Colonic mucosa (tissue), 4 donors: ENCODE results near the gene IP6K3. TPM values are rescaled to one million over a fixed set of nuclear protein-coding genes. Genes with fewer than 3 reads are reported as not detected.
A peak's percentile ranks its signal among the peaks of the same experiment; 100 is the strongest.

Experiments used
- DNase-seq: peaks from one replicate; pipeline ENCODE4 v3.0.0-alpha.2; 2020
- H3K27ac ChIP-seq: fragments of 200-600 bp; one replicate; pipeline ENCODE4 v1.8.0; 2021
- H3K27me3 ChIP-seq: fragments of 200-600 bp; one replicate; pipeline ENCODE4 v1.8.0; 2021
- H3K36me3 ChIP-seq: fragments of 200-600 bp; one replicate; pipeline ENCODE4 v1.8.0; 2021
- H3K4me1 ChIP-seq: fragments of 200-600 bp; one replicate; pipeline ENCODE4 v1.8.0; 2021; ENCODE audit warnings: mild to moderate bottlenecking
- H3K4me3 ChIP-seq: fragments of 200-600 bp; one replicate; pipeline ENCODE4 v1.8.0; 2021
- H3K9ac ChIP-seq, 2 donors: one replicate each; pipeline ENCODE4 v1.7.0; 2013; ENCODE audit warnings: control low read depth in 2 of 2, low read depth in 2 of 2, low read length in 2 of 2
- H3K9me3 ChIP-seq: fragments of 200-600 bp; one replicate; pipeline ENCODE4 v1.8.0; 2021
- CTCF ChIP-seq: fragments of 200-600 bp; IDR thresholded peaks from one replicate; pipeline ENCODE4 v1.8.0; 2022; ENCODE audit warnings: antibody characterized with exemption, mild to moderate bottlenecking
- intact Hi-C: fragments of 100-400 bp; cut with DNase I; formaldehyde crosslinking; loops from one replicate; pipeline ENCODE4 v1.14.1; 2022
- total RNA-seq, 2 donors: library from RNA; stranded (reverse); fragmentation: NEBNext Ultra II Directional in 1 of 2; extraction: Animal tissue kit (Norgen Biotek cat#: 25700) in 1 of 2; gene quantifications; one replicate each; pipeline ENCODE4 v1.2.1, GENCODE V29; 2021
- donor health status: healthy.
- donor health status: DM: no; HTN: no; CAD: no.
- donor health status: DM: no; HTN: no; CAD: no.

IP6K3 gene
- total RNA-seq, 2 donors from 2014 or later, result 0.17 to 0.29 TPM

GRCh38 chr6:33772082-33772830 is 25.6 kb upstream of the IP6K3 start:
- Histone ChIP-seq H3K4me1 (peaks cover 4% of the 10 kb centered on the region), H3K4me3 (no peak overlapping the region), H3K9ac (peak overlapping the region; percentile 8 to 54), H3K27me3 (no peaks in the 10 kb centered on the region), H3K36me3 (peaks cover 28% of the 10 kb centered on the region), H3K9me3 (no peaks in the 10 kb centered on the region), H3K27ac (peak overlapping the region; percentile 19)
- DNase-seq, result no peak
- intact Hi-C loops, result no loop called here
- TF ChIP-seq CTCF, result no peak

GRCh38 chr6:33771146-33772081 is 24.7 kb upstream of the IP6K3 start:
- Histone ChIP-seq H3K36me3 (peaks cover 20% of the 10 kb centered on the region), H3K27me3 (no peaks in the 10 kb centered on the region), H3K27ac (peak overlapping the region; percentile 19), H3K9me3 (no peaks in the 10 kb centered on the region), H3K4me3 (no peak overlapping the region), H3K4me1 (peaks cover 4% of the 10 kb centered on the region), H3K9ac (peak overlapping the region; percentile 24 to 54)
- intact Hi-C loops, result loop anchor here (2.0 kb wide), 1 partner anchor 255 kb away; no protein-coding TSS in a partner anchor
- DNase-seq, result peak; percentile 56
- TF ChIP-seq CTCF, result peak; percentile 98

- H3K9ac ChIP-seq, result peak overlapping the region in 1 of 2 donors; percentile 24
- TF ChIP-seq CTCF, result no peak
- intact Hi-C loops, result loop anchor here (2.0 kb wide), 1 partner anchor 256 kb away; no protein-coding TSS in a partner anchor
- H3K4me1 ChIP-seq, result peaks cover 4% of the 10 kb centered on the region
- peak overlapping the region; percentile 7 for H3K27ac ChIP-seq
- DNase-seq, result no peak
- H3K27me3 ChIP-seq, result no peaks in the 10 kb centered on the region
- H3K36me3 ChIP-seq, result peaks cover 13% of the 10 kb centered on the region
- no peak overlapping the region for H3K4me3 ChIP-seq
- no peaks in the 10 kb centered on the region for H3K9me3 ChIP-seq
Measured at GRCh38 chr6:33770833-33771145, 24.1 kb upstream of the IP6K3 start.

GRCh38 chr6:33770124-33770832 is 23.6 kb upstream of the IP6K3 start:
- DNase-seq, result no peak
- intact Hi-C loops, result loop anchor here (2.0 kb wide), 1 partner anchor 257 kb away; no protein-coding TSS in a partner anchor
- peaks cover 13% of the 10 kb centered on the region for H3K36me3 ChIP-seq
- H3K27ac ChIP-seq, result no peak overlapping the region
- no peak for TF ChIP-seq CTCF
- peak overlapping the region in 1 of 2 donors; percentile 24 for H3K9ac ChIP-seq
- no peaks in the 10 kb centered on the region for H3K9me3 ChIP-seq
- peaks cover 4% of the 10 kb centered on the region for H3K4me1 ChIP-seq
- no peaks in the 10 kb centered on the region for H3K27me3 ChIP-seq
- H3K4me3 ChIP-seq, result no peak overlapping the region

- H3K27ac ChIP-seq, result no peak overlapping the region
- TF ChIP-seq CTCF, result no peak
Measured at GRCh38 chr6:33769248-33769821, 22.6 kb upstream of the IP6K3 start.

More at GRCh38 chr6:33769248-33769821, 22.6 kb upstream of the IP6K3 start:
- H3K9me3 ChIP-seq, result no peaks in the 10 kb centered on the region
- H3K9ac ChIP-seq, result no peak overlapping the region
- intact Hi-C loops, result loop anchor here (5.0 kb wide), 1 partner anchor 383 kb away; no protein-coding TSS in a partner anchor
- no peak for DNase-seq
- H3K36me3 ChIP-seq, result peaks cover 5% of the 10 kb centered on the region
- no peak overlapping the region for H3K4me3 ChIP-seq
- H3K27me3 ChIP-seq, result no peaks in the 10 kb centered on the region
- H3K4me1 ChIP-seq, result peaks cover 4% of the 10 kb centered on the region
